Neural crest cell (in vitro differentiated cells): Measurements from ENCODE around the gene INKA2. TPM values are rescaled to one million over a fixed set of nuclear protein-coding genes. Genes with fewer than 3 reads are reported as not detected.

ENCODE experiments used
- DNase-seq: peaks from one replicate; pipeline ENCODE4 v3.0.0; 2021; ENCODE audit warnings: low read depth, mixed read lengths, low spot score
- H3K27ac Mint-ChIP-seq: one replicate; pipeline ENCODE4 v1.8.0; 2021; ENCODE audit warnings: mild to moderate bottlenecking, mixed read lengths; ENCODE audit not compliant: unreplicated experiment
- H3K27me3 Mint-ChIP-seq: 2 replicates; pipeline ENCODE4 v1.8.0; 2021; ENCODE audit warnings: low read depth, mild to moderate bottlenecking, mixed read lengths
- H3K36me3 Mint-ChIP-seq: 2 replicates; pipeline ENCODE4 v1.8.0; 2021; ENCODE audit warnings: low read depth, mild to moderate bottlenecking, mixed read lengths
- H3K4me1 Mint-ChIP-seq: 2 replicates; pipeline ENCODE4 v1.8.0; 2021; ENCODE audit warnings: mixed read lengths
- H3K4me3 Mint-ChIP-seq: one replicate; pipeline ENCODE4 v1.8.0; 2021; ENCODE audit warnings: mild to moderate bottlenecking, mixed read lengths
- H3K9me3 Mint-ChIP-seq: 2 replicates; pipeline ENCODE4 v1.8.0; 2021; ENCODE audit warnings: mixed read lengths
- total RNA-seq: library from RNA; stranded (reverse); gene quantifications from 2 replicates; pipeline ENCODE4 v1.2.1, GENCODE V29; 2021
- TF ChIP-seq, protein P1 (sequence below): fragments of 200-600 bp; sonication (generic); conservative IDR thresholded peaks from 2 replicates; pipeline ENCODE4 v1.5.0; 2021; ENCODE audit warnings: antibody characterized with exemption, mild to moderate bottlenecking

INKA2 gene
- total RNA-seq, 1 donor from 2014 or later, result 3.5 TPM

DNA sequence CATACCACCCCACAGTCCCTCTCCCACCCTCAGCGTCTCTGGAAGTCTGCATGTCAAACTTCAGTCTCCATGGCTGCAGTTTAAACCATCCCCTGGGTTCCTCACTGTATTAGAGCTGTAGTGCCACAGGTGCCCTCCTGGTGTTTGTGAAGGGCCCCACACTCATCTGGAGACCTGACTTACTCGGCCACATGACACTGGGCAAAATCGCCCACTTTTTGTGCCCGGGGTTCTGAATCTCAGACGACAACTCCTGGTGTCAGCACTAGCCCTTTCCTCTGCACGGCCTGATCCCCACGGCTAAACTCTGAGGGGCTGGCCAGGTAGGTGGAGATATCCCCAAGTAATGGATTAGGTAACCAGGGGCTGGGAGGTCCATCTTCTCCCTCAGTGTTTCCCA, 6.5 kb downstream of the INKA2 start:
- H3K36me3 Mint-ChIP-seq, result no peaks in the 10 kb centered on the region

DNA sequence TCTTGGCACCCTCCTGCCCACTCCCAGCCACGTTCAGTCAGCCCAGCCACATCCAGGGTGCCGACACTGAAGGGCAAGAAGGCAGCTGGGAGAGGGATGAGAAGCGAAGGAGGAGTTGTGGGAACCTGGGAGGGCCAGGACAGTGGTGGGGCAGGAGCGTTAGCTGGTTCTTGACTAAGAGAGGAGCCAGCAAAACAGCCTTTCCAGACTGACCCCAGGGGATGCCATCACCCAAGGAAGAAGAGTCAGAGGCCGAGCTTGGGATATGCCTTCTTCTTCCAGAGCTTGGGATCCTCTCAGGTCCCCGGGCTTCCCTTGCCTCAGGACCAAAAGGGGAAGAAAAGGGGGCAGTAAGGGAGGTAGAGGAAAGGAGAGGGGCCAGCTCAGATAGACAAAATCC, 7.2 kb downstream of the INKA2 start:
- Mint-ChIP-seq H3K36me3 (no peaks in the 10 kb centered on the region), H3K9me3 (no peaks in the 10 kb centered on the region), H3K4me1 (peaks cover 21% of the 10 kb centered on the region), H3K27ac (peak overlapping the region; percentile 23), H3K27me3 (peaks cover 2% of the 10 kb centered on the region), H3K4me3 (no peak overlapping the region)
- DNase-seq, result no peak
- TF ChIP-seq, protein P1, sequence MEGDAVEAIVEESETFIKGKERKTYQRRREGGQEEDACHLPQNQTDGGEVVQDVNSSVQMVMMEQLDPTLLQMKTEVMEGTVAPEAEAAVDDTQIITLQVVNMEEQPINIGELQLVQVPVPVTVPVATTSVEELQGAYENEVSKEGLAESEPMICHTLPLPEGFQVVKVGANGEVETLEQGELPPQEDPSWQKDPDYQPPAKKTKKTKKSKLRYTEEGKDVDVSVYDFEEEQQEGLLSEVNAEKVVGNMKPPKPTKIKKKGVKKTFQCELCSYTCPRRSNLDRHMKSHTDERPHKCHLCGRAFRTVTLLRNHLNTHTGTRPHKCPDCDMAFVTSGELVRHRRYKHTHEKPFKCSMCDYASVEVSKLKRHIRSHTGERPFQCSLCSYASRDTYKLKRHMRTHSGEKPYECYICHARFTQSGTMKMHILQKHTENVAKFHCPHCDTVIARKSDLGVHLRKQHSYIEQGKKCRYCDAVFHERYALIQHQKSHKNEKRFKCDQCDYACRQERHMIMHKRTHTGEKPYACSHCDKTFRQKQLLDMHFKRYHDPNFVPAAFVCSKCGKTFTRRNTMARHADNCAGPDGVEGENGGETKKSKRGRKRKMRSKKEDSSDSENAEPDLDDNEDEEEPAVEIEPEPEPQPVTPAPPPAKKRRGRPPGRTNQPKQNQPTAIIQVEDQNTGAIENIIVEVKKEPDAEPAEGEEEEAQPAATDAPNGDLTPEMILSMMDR, result no peak

More for the DNA sequence above, 6.5 kb downstream of the INKA2 start:
- H3K4me3 Mint-ChIP-seq, result no peak overlapping the region
- H3K27me3 Mint-ChIP-seq, result peaks cover 2% of the 10 kb centered on the region
- no peak for DNase-seq
- peak overlapping the region; percentile 65 for H3K27ac Mint-ChIP-seq
- H3K4me1 Mint-ChIP-seq, result peaks cover 28% of the 10 kb centered on the region
- TF ChIP-seq, protein P1, result no peak
- H3K9me3 Mint-ChIP-seq, result no peaks in the 10 kb centered on the region

DNA sequence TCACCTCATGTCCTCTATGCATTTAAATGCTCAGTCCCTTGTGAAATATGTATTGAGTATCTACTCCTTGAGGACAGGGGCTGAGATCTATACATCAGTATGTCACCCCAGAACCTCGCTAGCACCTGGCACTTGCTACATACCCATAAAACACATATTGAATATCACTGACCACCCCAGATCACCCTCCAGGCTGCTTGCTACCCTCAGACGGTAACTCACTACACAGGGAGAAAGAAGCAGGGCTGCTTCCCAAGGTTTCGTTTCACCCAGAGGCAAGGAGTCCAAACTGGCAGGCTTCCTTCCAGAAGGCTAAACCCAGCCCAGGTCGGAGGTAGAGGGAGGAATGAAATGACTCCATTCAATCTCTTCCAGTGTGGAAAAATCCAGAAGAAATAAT, 8.5 kb downstream of the INKA2 start:
- Mint-ChIP-seq H3K36me3 (no peaks in the 10 kb centered on the region), H3K9me3 (no peaks in the 10 kb centered on the region), H3K4me3 (no peak overlapping the region), H3K4me1 (peaks cover 21% of the 10 kb centered on the region), H3K27me3 (peaks cover 2% of the 10 kb centered on the region), H3K27ac (no peak overlapping the region)
- TF ChIP-seq, protein P1, result no peak
- DNase-seq, result no peak

DNA sequence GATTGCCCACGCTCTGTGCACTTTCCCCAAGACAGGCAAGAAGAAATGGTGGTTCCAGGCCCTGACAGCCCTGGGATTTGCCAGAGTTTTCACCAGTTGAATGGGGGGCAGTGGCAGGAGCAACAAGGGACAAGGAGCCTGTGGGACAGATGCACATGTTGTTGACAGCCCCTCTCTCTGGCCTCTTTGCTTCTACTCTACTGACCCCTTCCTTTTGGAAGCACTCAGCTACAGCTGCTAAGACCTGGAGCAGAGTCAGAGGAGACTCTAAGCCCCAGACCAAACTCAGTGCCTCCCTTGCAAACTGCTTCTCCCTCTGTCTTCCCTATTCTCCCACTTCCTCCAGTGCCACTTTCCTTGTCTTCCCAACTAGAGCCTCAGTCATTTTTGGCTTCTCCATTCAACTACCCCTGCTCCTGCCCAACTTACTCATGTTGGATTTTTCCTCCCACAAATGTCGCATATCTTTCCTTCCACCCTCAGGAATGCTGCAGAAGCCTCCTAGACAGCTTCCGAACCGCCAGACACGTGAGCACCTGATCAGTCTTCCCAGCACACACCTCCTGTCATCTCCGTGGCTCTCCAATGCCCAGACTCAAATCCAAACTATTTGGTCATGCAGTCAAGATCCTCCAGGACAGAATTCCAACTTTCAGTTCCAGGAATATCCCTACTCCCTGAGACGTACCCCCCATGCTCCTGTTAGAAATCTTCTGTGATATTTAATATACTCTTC, 9.1 kb downstream of the INKA2 start:
- H3K36me3 Mint-ChIP-seq, result no peaks in the 10 kb centered on the region
- no peak overlapping the region for H3K4me3 Mint-ChIP-seq
- H3K27me3 Mint-ChIP-seq, result peaks cover 2% of the 10 kb centered on the region
- TF ChIP-seq, protein P1, result no peak
- H3K27ac Mint-ChIP-seq, result peak overlapping the region; percentile 7
- no peak for DNase-seq
- peaks cover 24% of the 10 kb centered on the region for H3K4me1 Mint-ChIP-seq
- H3K9me3 Mint-ChIP-seq, result no peaks in the 10 kb centered on the region

DNA sequence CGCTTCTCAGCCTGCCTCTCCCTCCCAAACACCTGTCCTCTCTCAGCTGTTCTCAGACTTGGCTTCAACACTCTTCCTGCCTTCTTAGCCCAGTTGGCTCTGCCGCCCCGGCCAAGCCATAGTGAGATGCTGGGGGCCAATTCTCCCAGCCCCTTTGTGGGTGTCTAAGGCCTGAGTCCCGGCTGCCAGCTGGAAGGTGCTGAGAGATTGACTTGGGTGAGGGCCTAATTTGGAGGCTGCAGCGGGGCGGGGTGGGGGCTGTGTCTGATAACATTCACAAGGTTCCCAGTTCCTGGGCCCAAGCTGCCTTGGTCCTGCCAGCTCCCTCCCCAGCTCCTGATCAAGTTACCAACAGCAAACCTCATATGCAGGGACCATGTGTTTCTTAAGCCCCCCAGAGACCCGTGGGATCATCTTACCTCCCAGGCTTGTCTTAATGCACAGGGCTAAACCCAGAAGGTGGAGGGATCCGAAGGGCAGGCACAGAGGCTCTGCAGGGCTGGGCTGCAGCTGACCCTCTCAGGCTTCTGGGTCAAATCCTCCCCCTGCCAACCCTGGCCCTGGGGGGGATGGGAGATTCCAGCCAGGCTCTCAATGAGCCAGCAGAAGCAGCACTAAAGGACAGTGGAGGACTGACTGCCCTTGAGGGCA, 9.8 kb downstream of the INKA2 start:
- Mint-ChIP-seq H3K4me3 (no peak overlapping the region), H3K27ac (no peak overlapping the region), H3K4me1 (peaks cover 29% of the 10 kb centered on the region), H3K9me3 (no peaks in the 10 kb centered on the region), H3K27me3 (peaks cover 2% of the 10 kb centered on the region), H3K36me3 (no peaks in the 10 kb centered on the region)
- TF ChIP-seq, protein P1, result no peak
- DNase-seq, result no peak
